ENCODE data around the gene TBC1D22B. TPM values are rescaled to one million over a fixed set of nuclear protein-coding genes. Genes with fewer than 3 reads are reported as not detected.

Gene TBC1D22B
- total RNA-seq, 1 experiment from 2014 or later: 11.8 TPM

GRCh38 chr6:37273690-37274089, 16.1 kb downstream of the TBC1D22B start:
- H3K27me3 ChIP-seq (replicated peaks; ENCODE audit: control insufficient read depth, insufficient read depth, low read length): no peaks in the 10 kb centered on the region
- Mint-ChIP-seq H3K4me3 (ENCODE audit: unreplicated experiment) (no peak overlapping the region), H3K4me1 (ENCODE audit: low read depth, unreplicated experiment) (no peaks in the 10 kb centered on the region), H3K9me3 (ENCODE audit: unreplicated experiment) (no peaks in the 10 kb centered on the region), H3K36me3 (ENCODE audit: insufficient read depth, unreplicated experiment) (no peaks in the 10 kb centered on the region), H3K27ac (ENCODE audit: unreplicated experiment) (no peak overlapping the region), H3K27me3 (ENCODE audit: insufficient read depth, unreplicated experiment) (no peaks in the 10 kb centered on the region)
- no peaks in the 10 kb centered on the region; the same call in 1 of the 2 replicates for H3K36me3 ChIP-seq (ENCODE audit: control insufficient read depth, insufficient read depth, low read length)
- ChIA-PET CTCF (no interaction called here), POLR2A (no interaction called here)
- H3K4me1 ChIP-seq: no peaks in the 10 kb centered on the region
- BruUV-seq (replicated peaks): no TSS peak
- no peak for TF ChIP-seq CTCF (IDR thresholded peaks at IDR 0.05; ENCODE audit: insufficient read depth in 1 of 2, low read depth in 1 of 2, low read length in 1 of 2, severe bottlenecking in 1 of 2, unreplicated experiment in 1 of 2)
- H3K9me3 ChIP-seq: no peaks in the 10 kb centered on the region
- intact Hi-C loops (cut with micrococcal nuclease; ENCODE audit: unreplicated experiment): no loop called here
- no peak for DNase-seq
- no peak overlapping the region for H3K4me3 ChIP-seq (ENCODE audit: low read depth, low read length)

GRCh38 chr6:37275350-37275749, 17.8 kb downstream of the TBC1D22B start:
- H3K27ac Mint-ChIP-seq (ENCODE audit: unreplicated experiment): no peak overlapping the region
- no peak overlapping the region for H3K4me3 Mint-ChIP-seq (ENCODE audit: unreplicated experiment)
- H3K4me1 ChIP-seq: no peaks in the 10 kb centered on the region
- ChIA-PET CTCF (no interaction called here), POLR2A (no interaction called here)
- H3K36me3 ChIP-seq (ENCODE audit: control insufficient read depth, insufficient read depth, low read length): no peaks in the 10 kb centered on the region; the same call in 1 of the 2 replicates
- intact Hi-C loops (cut with micrococcal nuclease; ENCODE audit: unreplicated experiment): no loop called here
- H3K27me3 ChIP-seq (replicated peaks; ENCODE audit: control insufficient read depth, insufficient read depth, low read length): no peaks in the 10 kb centered on the region
- H3K9me3 Mint-ChIP-seq (ENCODE audit: unreplicated experiment): no peaks in the 10 kb centered on the region
- no TSS peak for BruUV-seq (replicated peaks)
- no peaks in the 10 kb centered on the region for H3K27me3 Mint-ChIP-seq (ENCODE audit: insufficient read depth, unreplicated experiment)
- no peak for DNase-seq
- no peaks in the 10 kb centered on the region for H3K36me3 Mint-ChIP-seq (ENCODE audit: insufficient read depth, unreplicated experiment)
- H3K9me3 ChIP-seq: no peaks in the 10 kb centered on the region
- H3K4me1 Mint-ChIP-seq (ENCODE audit: low read depth, unreplicated experiment): no peaks in the 10 kb centered on the region
- H3K4me3 ChIP-seq (ENCODE audit: low read depth, low read length): no peak overlapping the region
- no peak for TF ChIP-seq CTCF (IDR thresholded peaks at IDR 0.05; ENCODE audit: insufficient read depth in 1 of 2, low read depth in 1 of 2, low read length in 1 of 2, severe bottlenecking in 1 of 2, unreplicated experiment in 1 of 2)

- ChIA-PET POLR2A (no interaction called here), CTCF (no interaction called here)
- Histone ChIP-seq H3K4me1 (no peaks in the 10 kb centered on the region), H3K9me3 (no peaks in the 10 kb centered on the region), H3K4me3 (ENCODE audit: low read depth, low read length) (no peak overlapping the region), H3K27me3 (replicated peaks; ENCODE audit: control insufficient read depth, insufficient read depth, low read length) (no peaks in the 10 kb centered on the region), H3K36me3 (ENCODE audit: control insufficient read depth, insufficient read depth, low read length) (peaks cover under 1% of the 10 kb centered on the region; the same call in 1 of the 2 replicates)
- no peak for TF ChIP-seq CTCF (IDR thresholded peaks at IDR 0.05; ENCODE audit: insufficient read depth in 1 of 2, low read depth in 1 of 2, low read length in 1 of 2, severe bottlenecking in 1 of 2, unreplicated experiment in 1 of 2)
- Mint-ChIP-seq H3K9me3 (ENCODE audit: unreplicated experiment) (no peaks in the 10 kb centered on the region), H3K36me3 (ENCODE audit: insufficient read depth, unreplicated experiment) (no peaks in the 10 kb centered on the region), H3K4me1 (ENCODE audit: low read depth, unreplicated experiment) (no peaks in the 10 kb centered on the region), H3K27ac (ENCODE audit: unreplicated experiment) (no peak overlapping the region), H3K27me3 (ENCODE audit: insufficient read depth, unreplicated experiment) (no peaks in the 10 kb centered on the region), H3K4me3 (ENCODE audit: unreplicated experiment) (no peak overlapping the region)
- DNase-seq: no peak
- intact Hi-C loops (cut with micrococcal nuclease; ENCODE audit: unreplicated experiment): no loop called here
- BruUV-seq (replicated peaks): no TSS peak
Observed at GRCh38 chr6:37277001-37277409, 19.4 kb downstream of the TBC1D22B start.

Data from Caco-2 (cell line).